Measurements from ENCODE around the gene IFT25. TPM values are rescaled to one million over a fixed set of nuclear protein-coding genes. Genes with fewer than 3 reads are reported as not detected.

IFT25 gene
- total and polyA plus RNA-seq, 2 of the 13 experiments (the other 11 are each of a cell fraction or from before 2014, with no cell fraction given): 19.7 to 48.0 TPM

- TF ChIP-seq AHDC1 (CRISPR knock-in tag; IDR thresholded peaks at IDR 0.05; ENCODE audit: borderline replicate concordance) (no peak), ZNF34 (CRISPR knock-in tag; IDR thresholded peaks at IDR 0.05; ENCODE audit: borderline replicate concordance) (no peak), KDM6A (CRISPR knock-in tag; IDR thresholded peaks at IDR 0.05; ENCODE audit: low read depth) (no peak), ARID5B (CRISPR knock-in tag; IDR thresholded peaks at IDR 0.05) (no peak)
Observed at GRCh38 chr1:53905509-53905908, 40.0 kb downstream of the IFT25 start (continued).

All from HepG2 (cell line).